NCI-H1105 treated with DMSO at 0.1 percent for 48 hours (cell line): Measurements from ENCODE around the gene FAM107B.
"Not testable (repeated sequence)": the region's sequence is repeated elsewhere in the genome, so short reads cannot be mapped to it uniquely, and the experiment has no call there.

ENCODE experiments used
- DNase-seq: peaks from one replicate; lab custom pipeline; 2025; lab: John Stamatoyannopoulos, UW

The FAM107B gene

GRCh38 chr10:14664345-14664744 is 110.4 kb downstream of the FAM107B start:
- no peak for DNase-seq

GRCh38 chr10:14661818-14662217 is 112.9 kb downstream of the FAM107B start:
- DNase-seq = no peak

- DNase-seq = no peak
Measured at GRCh38 chr10:14660831-14661230, 113.9 kb downstream of the FAM107B start.

GRCh38 chr10:14659626-14660196 is 115.0 kb downstream of the FAM107B start:
- no peak for DNase-seq

GRCh38 chr10:14659137-14659536 is 115.6 kb downstream of the FAM107B start:
- DNase-seq = not testable (repeated sequence)

GRCh38 chr10:14658331-14659127 is 116.2 kb downstream of the FAM107B start:
- no peak for DNase-seq

GRCh38 chr10:14656052-14656730 is 118.5 kb downstream of the FAM107B start:
- DNase-seq = no peak

GRCh38 chr10:14654821-14655382 is 119.8 kb downstream of the FAM107B start:
- no peak for DNase-seq

- no peak for DNase-seq
Measured at GRCh38 chr10:14653271-14654161, 121.2 kb downstream of the FAM107B start.

- DNase-seq = no peak
Measured at GRCh38 chr10:14652816-14653215, 121.9 kb downstream of the FAM107B start.

GRCh38 chr10:14652067-14652466 is 122.6 kb downstream of the FAM107B start:
- DNase-seq = no peak

GRCh38 chr10:14649739-14650138 is 125.0 kb downstream of the FAM107B start:
- DNase-seq = no peak

- no peak for DNase-seq
Measured at GRCh38 chr10:14648946-14649345, 125.8 kb downstream of the FAM107B start.

- DNase-seq = peak; percentile 86
Measured at GRCh38 chr10:14648005-14648765, 126.5 kb downstream of the FAM107B start.

- DNase-seq = no peak
Measured at GRCh38 chr10:14645239-14645960, 129.3 kb downstream of the FAM107B start.

GRCh38 chr10:14639637-14640036 is 135.1 kb downstream of the FAM107B start:
- no peak for DNase-seq

GRCh38 chr10:14635043-14635710 is 139.5 kb downstream of the FAM107B start:
- DNase-seq = no peak

- DNase-seq = not testable (repeated sequence)
Measured at GRCh38 chr10:14634572-14634971, 140.1 kb downstream of the FAM107B start.

- DNase-seq = no peak
Measured at GRCh38 chr10:14625765-14626525, 148.8 kb downstream of the FAM107B start.
